HepG2 (cell line): ENCODE measurements around the gene ESRRB.

Source experiments
- CTCF ChIP-seq: sonication (generic); formaldehyde crosslinking; IDR thresholded peaks from 2 replicates; pipeline ENCODE4 v1.5.0; 2020; ENCODE audit warnings: mild to moderate bottlenecking, missing genetic modification reagents, moderate library complexity
- EP300 ChIP-seq, 3 experiments: sonication (generic) in 1 of 3; formaldehyde crosslinking in 1 of 3; IDR thresholded peaks; 2 replicates each; pipeline versions ENCODE4 v1.5.1 to v1.6.1; 2011 to 2020; ENCODE audit warnings: low read depth in 2 of 3, low read length in 2 of 3, borderline replicate concordance in 1 of 3, improper control_type of control experiment in 1 of 3, mild to moderate bottlenecking in 1 of 3, missing genetic modification reagents in 1 of 3, moderate library complexity in 1 of 3
- YY1 ChIP-seq: IDR thresholded peaks from 2 replicates; pipeline ENCODE4 v1.6.1; 2011; ENCODE audit warnings: low read length, low read depth, moderate library complexity, mild to moderate bottlenecking; ENCODE audit not compliant: insufficient read depth, insufficient replicate concordance
- ZMAT3 ChIP-seq: sonication (generic); formaldehyde crosslinking; conservative IDR thresholded peaks from 2 replicates; pipeline ENCODE4 v1.7.0; 2021; ENCODE audit warnings: missing genetic modification reagents
- ZNF589 ChIP-seq: sonication (generic); formaldehyde crosslinking; conservative IDR thresholded peaks from 2 replicates; pipeline ENCODE4 v1.8.0; 2022; ENCODE audit warnings: mild to moderate bottlenecking, moderate library complexity, missing genetic modification reagents

- TF ChIP-seq ZNF589 (no peak), CTCF (CRISPR knock-in tag) (no peak), ZMAT3 (CRISPR knock-in tag) (no peak), YY1 (no peak), EP300 (IDR thresholded peaks at IDR 0.05; ENCODE audit: low read depth in 2 of 2, low read length in 2 of 2) (no peak), EP300 (CRISPR knock-in tag; IDR thresholded peaks at IDR 0.05; ENCODE audit: borderline replicate concordance) (no peak)
Observed at GRCh38 chr14:76473481-76474263, 97.7 kb downstream of the ESRRB start.
